H1 (cell line): ENCODE measurements around the gene LBX2. TPM values are rescaled to one million over a fixed set of nuclear protein-coding genes. Genes with fewer than 3 reads are reported as not detected.

ENCODE experiments used
- CBX8 ChIP-seq: fragments of 300-800, 300-1000 bp; sonication (generic); IDR thresholded peaks from 2 replicates; pipeline ENCODE4 v1.7.1; 2016; ENCODE audit warnings: low read depth, low read length, borderline replicate concordance
- NRF1 ChIP-seq: IDR thresholded peaks from 2 replicates; pipeline ENCODE4 v1.6.1; 2011; ENCODE audit warnings: mild to moderate bottlenecking, low read depth, low read length, improper control_type of control experiment
- polyA plus RNA-seq, 7 experiments: library from polyadenylated mRNA; depleted of rRNA in 3 of 7; stranded (reverse) in 5 of 7; unstranded in 2 of 7; fragments of >200 nt in 5 of 7; fragments of 200-250 nt in 2 of 7; gene quantifications; 1 replicate in 5 of 7; 2 replicates in 1 of 7; 4 replicates in 1 of 7; pipeline versions ENCODE4 v1.2.1 to v1.2.3, GENCODE V29; 2011 to 2013; ENCODE audit warnings: missing spikeins in 2 of 7, mixed read lengths in 2 of 7
- total RNA-seq: library from RNA; stranded (reverse); fragmentation: NEBNext Ultra II Directional; extraction: Animal tissue kit (Norgen Biotek cat#: 25700); gene quantifications from 2 replicates; pipeline ENCODE4 v1.2.1, GENCODE V29; 2021
- TF ChIP-seq, protein P1 (sequence below), 3 experiments: IDR thresholded peaks; 1 replicate in 2 of 3; 2 replicates in 1 of 3; pipeline versions ENCODE4 v1.5.1 to v1.6.1; 2011; ENCODE audit warnings: low read length in 3 of 3, mild to moderate bottlenecking in 3 of 3, inconsistent platforms in 2 of 3, low read depth in 1 of 3, moderate library complexity in 1 of 3; ENCODE audit not compliant: insufficient read depth in 1 of 3; ENCODE audit errors: control extremely low read depth in 1 of 3

Gene LBX2
- total and polyA plus RNA-seq, 2 of the 8 experiments (the other 6 are each of a cell fraction or from before 2014, with no cell fraction given), result 0.27 TPM; not detected in 1

DNA sequence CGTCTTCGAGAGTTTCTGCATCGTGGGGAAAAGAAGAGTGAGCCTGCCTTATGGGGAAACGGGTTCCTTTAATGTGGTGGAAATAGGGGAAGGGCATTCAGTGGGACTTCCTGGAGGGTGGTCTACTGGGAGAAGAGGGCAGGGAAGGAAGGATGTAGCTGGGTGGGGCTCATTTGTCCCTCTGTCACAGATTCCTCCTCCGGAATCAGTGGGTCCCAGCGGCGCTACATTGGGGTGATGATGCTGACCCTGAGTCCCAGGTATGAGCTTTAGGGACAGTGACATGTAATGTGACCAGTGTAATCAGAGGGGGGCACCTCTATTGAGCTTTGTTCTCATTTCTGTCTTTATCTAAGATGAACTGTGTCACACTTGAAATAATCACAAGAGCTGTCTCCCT lies 32.3 kb upstream of the LBX2 start (continued):
- TF ChIP-seq, protein P1, sequence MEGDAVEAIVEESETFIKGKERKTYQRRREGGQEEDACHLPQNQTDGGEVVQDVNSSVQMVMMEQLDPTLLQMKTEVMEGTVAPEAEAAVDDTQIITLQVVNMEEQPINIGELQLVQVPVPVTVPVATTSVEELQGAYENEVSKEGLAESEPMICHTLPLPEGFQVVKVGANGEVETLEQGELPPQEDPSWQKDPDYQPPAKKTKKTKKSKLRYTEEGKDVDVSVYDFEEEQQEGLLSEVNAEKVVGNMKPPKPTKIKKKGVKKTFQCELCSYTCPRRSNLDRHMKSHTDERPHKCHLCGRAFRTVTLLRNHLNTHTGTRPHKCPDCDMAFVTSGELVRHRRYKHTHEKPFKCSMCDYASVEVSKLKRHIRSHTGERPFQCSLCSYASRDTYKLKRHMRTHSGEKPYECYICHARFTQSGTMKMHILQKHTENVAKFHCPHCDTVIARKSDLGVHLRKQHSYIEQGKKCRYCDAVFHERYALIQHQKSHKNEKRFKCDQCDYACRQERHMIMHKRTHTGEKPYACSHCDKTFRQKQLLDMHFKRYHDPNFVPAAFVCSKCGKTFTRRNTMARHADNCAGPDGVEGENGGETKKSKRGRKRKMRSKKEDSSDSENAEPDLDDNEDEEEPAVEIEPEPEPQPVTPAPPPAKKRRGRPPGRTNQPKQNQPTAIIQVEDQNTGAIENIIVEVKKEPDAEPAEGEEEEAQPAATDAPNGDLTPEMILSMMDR (IDR thresholded peaks at IDR 0.05; ENCODE audit: control extremely low read depth in 1 of 3, insufficient read depth in 1 of 3, low read depth in 1 of 3, low read length in 3 of 3), result no peak
- TF ChIP-seq NRF1 (no peak), CBX8 (no peak)
